ENCODE measurements around the gene CACNA1D.
A peak's percentile ranks its signal among the peaks of the same experiment; 100 is the strongest.
"Not testable (repeated sequence)": the region's sequence is repeated elsewhere in the genome, so short reads cannot be mapped to it uniquely, and the experiment has no call there.

CACNA1D gene

GRCh38 chr3:53554559-53555067, 60.2 kb downstream of the CACNA1D start:
- in situ Hi-C loops (cut with MboI; ENCODE audit: low sequenced_read_pairs, unreplicated experiment) = no loop called here
- peak; percentile 49 for DNase-seq (ENCODE audit: low spot score)

GRCh38 chr3:53555068-53555588, 60.7 kb downstream of the CACNA1D start:
- no peak for TF ChIP-seq CTCF (IDR thresholded peaks at IDR 0.05; ENCODE audit: borderline replicate concordance, control extremely low read depth, extremely low read depth, insufficient read depth, missing control alignments)
- peak; percentile 45 for DNase-seq (ENCODE audit: low spot score)
- in situ Hi-C loops (cut with MboI; ENCODE audit: low sequenced_read_pairs, unreplicated experiment) = no loop called here

More at GRCh38 chr3:53554559-53555067, 60.2 kb downstream of the CACNA1D start:
- TF ChIP-seq CTCF (IDR thresholded peaks at IDR 0.05; ENCODE audit: borderline replicate concordance, control extremely low read depth, extremely low read depth, insufficient read depth, missing control alignments) = no peak

GRCh38 chr3:53566461-53567145, 72.2 kb downstream of the CACNA1D start:
- no peak for DNase-seq (ENCODE audit: low spot score)
- TF ChIP-seq CTCF (IDR thresholded peaks at IDR 0.05; ENCODE audit: borderline replicate concordance, control extremely low read depth, extremely low read depth, insufficient read depth, missing control alignments) = no peak
- in situ Hi-C loops (cut with MboI; ENCODE audit: low sequenced_read_pairs, unreplicated experiment) = no loop called here

GRCh38 chr3:53570081-53570480, 75.7 kb downstream of the CACNA1D start:
- in situ Hi-C loops (cut with MboI; ENCODE audit: low sequenced_read_pairs, unreplicated experiment) = no loop called here
- TF ChIP-seq CTCF (IDR thresholded peaks at IDR 0.05; ENCODE audit: borderline replicate concordance, control extremely low read depth, extremely low read depth, insufficient read depth, missing control alignments) = no peak
- no peak for DNase-seq (ENCODE audit: low spot score)

- TF ChIP-seq CTCF (IDR thresholded peaks at IDR 0.05; ENCODE audit: borderline replicate concordance, control extremely low read depth, extremely low read depth, insufficient read depth, missing control alignments) = no peak
- in situ Hi-C loops (cut with MboI; ENCODE audit: low sequenced_read_pairs, unreplicated experiment) = no loop called here
- DNase-seq (ENCODE audit: low spot score) = no peak
These were observed 76.3 kb downstream of the CACNA1D start for GRCh38 chr3:53570709-53571108.

- TF ChIP-seq CTCF (IDR thresholded peaks at IDR 0.05; ENCODE audit: borderline replicate concordance, control extremely low read depth, extremely low read depth, insufficient read depth, missing control alignments) = no peak
- no peak for DNase-seq (ENCODE audit: low spot score)
- in situ Hi-C loops (cut with MboI; ENCODE audit: low sequenced_read_pairs, unreplicated experiment) = no loop called here
These were observed 76.9 kb downstream of the CACNA1D start for GRCh38 chr3:53571264-53571663.

GRCh38 chr3:53572184-53572583, 77.8 kb downstream of the CACNA1D start:
- DNase-seq (ENCODE audit: low spot score); in situ Hi-C loops (cut with MboI; ENCODE audit: low sequenced_read_pairs, unreplicated experiment): not testable (repeated sequence)

Data from GM13976 (cell line).